Lower lobe of right lung (tissue), 2 donors: ENCODE results near the gene ZNF197. TPM values are rescaled to one million over a fixed set of nuclear protein-coding genes. Genes with fewer than 3 reads are reported as not detected.
"Not testable (repeated sequence)": the region's sequence is repeated elsewhere in the genome, so short reads cannot be mapped to it uniquely, and the experiment has no call there.

ENCODE experiments used
- ATAC-seq, 2 donors: fragments of 200-7000 bp; cut with Tn5 transposase; one replicate each; pipeline ENCODE4 v1.9.1; 2020 to 2022; ENCODE audit warnings: mild to moderate bottlenecking in 2 of 2, moderate library complexity in 2 of 2
- DNase-seq: peaks from one replicate; pipeline ENCODE4 v3.0.0-alpha.2; 2020
- H3K27ac ChIP-seq: fragments of 200-600 bp; one replicate; pipeline ENCODE4 v1.8.0; 2022
- H3K27me3 ChIP-seq: fragments of 200-600 bp; one replicate; pipeline ENCODE4 v1.8.0; 2022; ENCODE audit warnings: low read depth
- H3K36me3 ChIP-seq: fragments of 200-600 bp; one replicate; pipeline ENCODE4 v1.8.0; 2022; ENCODE audit warnings: mild to moderate bottlenecking
- H3K4me1 ChIP-seq: fragments of 200-600 bp; one replicate; pipeline ENCODE4 v1.8.0; 2022
- H3K4me3 ChIP-seq: fragments of 200-600 bp; one replicate; pipeline ENCODE4 v1.8.0; 2022; ENCODE audit warnings: mild to moderate bottlenecking
- H3K9me3 ChIP-seq: fragments of 200-600 bp; one replicate; pipeline ENCODE4 v1.8.0; 2022
- CTCF ChIP-seq: fragments of 200-600 bp; IDR thresholded peaks from one replicate; pipeline ENCODE4 v1.8.0; 2022; ENCODE audit warnings: antibody characterized with exemption, mild to moderate bottlenecking
- intact Hi-C: fragments of 100-400 bp; cut with DNase I; formaldehyde crosslinking; loops from one replicate; pipeline ENCODE4 v1.11.0; 2022
- long read RNA-seq: library from polyadenylated mRNA; unstranded; transcript quantifications from one replicate; pipeline ENCODE4 v2.0.0, GENCODE V29; 2021
- total RNA-seq: library from RNA; stranded (reverse); fragmentation: NEBNext Ultra II Directional; extraction: Animal tissue kit (Norgen Biotek cat#: 25700); gene quantifications from one replicate; pipeline ENCODE4 v1.2.1, GENCODE V29; 2021
- donor health status: DM: no; HTN: yes; CAD: no; lungs with severe emphysema.

ZNF197 gene
- 12.6 TPM for total RNA-seq
- long read RNA-seq, partial matches to known transcripts: 0 of 12 reads
- long read RNA-seq, other reads (novel, unspliced or antisense): 11 of 12 reads

- intact Hi-C loops: no loop called here
- H3K9me3 ChIP-seq: no peaks in the 10 kb centered on the region
These were observed at the start of gene ZNF197 for GRCh38 chr3:44624749-44625480. Gene ZNF197 (plus strand): TSS chr3:44625036. CDS start chr3:44629155, 4,119 bp downstream.

GRCh38 chr3:44576613-44577012, 48.2 kb upstream of the ZNF197 start:
- H3K27ac ChIP-seq: no peak overlapping the region
- no peak for TF ChIP-seq CTCF
- intact Hi-C loops: no loop called here
- no peaks in the 10 kb centered on the region for H3K4me1 ChIP-seq
- H3K9me3 ChIP-seq: peaks cover 12% of the 10 kb centered on the region
- H3K36me3 ChIP-seq: no peaks in the 10 kb centered on the region
- DNase-seq (no peak), ATAC-seq (no peak)
- H3K27me3 ChIP-seq: no peaks in the 10 kb centered on the region
- H3K4me3 ChIP-seq: no peak overlapping the region

More at GRCh38 chr3:44624749-44625480, at the start of gene ZNF197:
- Histone ChIP-seq H3K27ac (peak within 1 kb of the TSS; percentile 93), H3K4me1 (peaks cover 18% of the 10 kb centered on the region), H3K27me3 (no peaks in the 10 kb centered on the region), H3K4me3 (peak within 1 kb of the TSS; percentile 96), H3K36me3 (peaks cover 10% of the 10 kb centered on the region)
- ATAC-seq (peak; percentile 98 to 99), DNase-seq (peak; percentile 90)
- peak; percentile 27 for TF ChIP-seq CTCF

- H3K4me1 ChIP-seq, H3K9me3 ChIP-seq, intact Hi-C loops, H3K36me3 ChIP-seq, H3K27ac ChIP-seq, H3K4me3 ChIP-seq, H3K27me3 ChIP-seq, DNase-seq, ATAC-seq: not testable (repeated sequence)
These were observed 47.4 kb upstream of the ZNF197 start for GRCh38 chr3:44577354-44577952.

- H3K9me3 ChIP-seq, intact Hi-C loops, H3K36me3 ChIP-seq, H3K4me1 ChIP-seq, H3K4me3 ChIP-seq, DNase-seq, H3K27ac ChIP-seq, ATAC-seq, H3K27me3 ChIP-seq: not testable (repeated sequence)
These were observed 46.5 kb upstream of the ZNF197 start for GRCh38 chr3:44578316-44578715.

- H3K27me3 ChIP-seq, intact Hi-C loops, H3K27ac ChIP-seq, H3K36me3 ChIP-seq, DNase-seq, H3K4me1 ChIP-seq, ATAC-seq, H3K9me3 ChIP-seq, H3K4me3 ChIP-seq: not testable (repeated sequence)
These were observed 45.8 kb upstream of the ZNF197 start for GRCh38 chr3:44578924-44579515.

GRCh38 chr3:44579749-44580148, 45.1 kb upstream of the ZNF197 start:
- ATAC-seq, DNase-seq, H3K4me3 ChIP-seq, H3K4me1 ChIP-seq, H3K27me3 ChIP-seq, H3K36me3 ChIP-seq, H3K9me3 ChIP-seq, H3K27ac ChIP-seq, intact Hi-C loops: not testable (repeated sequence)

- H3K9me3 ChIP-seq, H3K27me3 ChIP-seq, H3K4me1 ChIP-seq, intact Hi-C loops, DNase-seq, H3K36me3 ChIP-seq, H3K27ac ChIP-seq, ATAC-seq, H3K4me3 ChIP-seq: not testable (repeated sequence)
These were observed 43.9 kb upstream of the ZNF197 start for GRCh38 chr3:44580971-44581370.
